NCI-H460 (cell line): ENCODE results near the gene MED25. TPM values are rescaled to one million over a fixed set of nuclear protein-coding genes. Genes with fewer than 3 reads are reported as not detected.

Source experiments
- DNase-seq: peaks from one replicate; pipeline ENCODE4 v3.0.0-alpha.2; 2016; ENCODE audit warnings: low read depth; ENCODE audit errors: extremely low read depth
- total RNA-seq: library from RNA; depleted of rRNA; stranded (reverse); fragments of >200 nt; shearing (Covaris generic); gene quantifications from 2 replicates; pipeline ENCODE4 v1.2.3, GENCODE V29; 2014

The MED25 gene
- total RNA-seq, 1 experiment from 2014 or later, result 13.4 TPM

DNA sequence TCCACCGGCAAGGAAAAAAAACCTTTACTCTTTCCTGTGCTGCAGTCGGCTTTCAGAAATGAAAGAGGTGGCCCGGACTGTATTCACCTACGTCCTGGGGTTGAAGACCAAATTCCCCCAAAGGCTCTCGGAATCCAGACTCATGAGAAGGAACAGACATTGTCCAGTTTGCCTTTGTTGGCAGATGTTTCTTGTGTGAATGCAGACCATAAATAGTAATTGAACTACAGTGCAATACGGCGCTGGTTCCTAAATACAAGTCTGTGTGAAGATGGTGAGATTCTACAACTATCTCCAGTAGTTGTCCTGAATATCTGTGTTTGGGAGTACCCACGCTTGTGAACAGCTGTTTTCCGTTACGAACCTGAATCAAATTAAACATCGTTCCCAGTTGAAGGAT is 21.6 kb downstream of the MED25 start:
- no peak for DNase-seq

DNA sequence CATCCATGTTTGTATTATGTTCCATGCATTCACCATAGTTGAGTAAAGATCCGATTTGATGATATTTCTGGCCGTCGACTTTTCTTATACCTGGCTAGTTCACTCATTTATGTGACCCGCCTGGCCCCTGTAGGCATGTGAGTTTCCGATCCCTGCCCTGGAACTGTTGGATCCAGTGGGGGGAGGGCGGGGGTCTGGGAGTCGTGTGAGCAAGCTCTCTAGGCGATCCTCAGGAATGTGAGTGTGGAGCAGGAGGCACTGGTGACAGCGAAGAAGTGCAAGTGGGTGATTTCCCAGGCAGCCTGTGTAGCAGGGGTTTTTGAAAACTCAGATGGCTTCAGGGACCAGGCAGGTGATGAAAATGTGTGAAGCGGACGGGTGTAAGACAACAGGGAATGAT is 22.2 kb downstream of the MED25 start:
- no peak for DNase-seq

- DNase-seq, result no peak
Measured at GRCh38 chr19:49840736-49841249, 22.7 kb downstream of the MED25 start.

DNA sequence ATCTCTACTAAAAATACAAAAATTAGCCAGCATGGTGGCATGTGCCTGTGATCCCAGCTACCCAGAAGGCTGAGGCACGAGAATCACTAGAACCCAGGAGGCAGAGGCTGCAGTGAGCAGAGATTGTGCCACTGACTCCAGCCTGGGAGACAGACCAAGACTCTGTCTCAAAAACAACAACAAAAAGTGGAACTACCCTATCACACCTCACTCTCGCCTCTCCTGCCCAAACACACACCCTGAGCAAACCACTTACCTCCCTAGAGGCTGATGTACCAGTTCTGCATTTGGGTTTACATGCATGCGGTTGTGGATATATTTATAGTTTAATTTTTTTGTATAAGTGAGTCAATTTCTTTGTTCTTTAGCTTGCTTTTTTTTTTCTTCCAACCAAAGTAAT is 25.2 kb downstream of the MED25 start:
- DNase-seq, result no peak

- no peak for DNase-seq
Measured at GRCh38 chr19:49844138-49845095, 26.3 kb downstream of the MED25 start.

GRCh38 chr19:49845414-49845813 is 27.3 kb downstream of the MED25 start:
- no peak for DNase-seq

DNA sequence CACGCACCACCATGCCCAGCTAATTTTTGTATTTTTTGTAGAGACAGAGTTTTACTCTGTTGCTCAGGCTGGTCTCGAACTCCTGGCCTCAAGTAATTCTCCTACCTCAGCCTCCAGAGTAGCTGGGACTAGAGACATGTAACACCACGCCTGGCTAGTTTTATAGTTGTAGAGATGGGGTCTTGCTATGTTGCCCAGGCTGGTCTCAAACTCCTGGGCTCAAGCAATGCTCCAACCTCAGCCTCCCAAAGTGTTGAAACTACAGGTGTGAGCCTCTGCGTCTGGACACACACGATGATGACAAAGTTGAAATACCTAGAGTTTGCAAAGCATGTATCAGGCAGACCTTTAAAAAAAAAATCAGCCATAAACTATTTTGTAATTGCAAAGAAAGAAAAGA is 28.3 kb downstream of the MED25 start:
- DNase-seq, result no peak

DNA sequence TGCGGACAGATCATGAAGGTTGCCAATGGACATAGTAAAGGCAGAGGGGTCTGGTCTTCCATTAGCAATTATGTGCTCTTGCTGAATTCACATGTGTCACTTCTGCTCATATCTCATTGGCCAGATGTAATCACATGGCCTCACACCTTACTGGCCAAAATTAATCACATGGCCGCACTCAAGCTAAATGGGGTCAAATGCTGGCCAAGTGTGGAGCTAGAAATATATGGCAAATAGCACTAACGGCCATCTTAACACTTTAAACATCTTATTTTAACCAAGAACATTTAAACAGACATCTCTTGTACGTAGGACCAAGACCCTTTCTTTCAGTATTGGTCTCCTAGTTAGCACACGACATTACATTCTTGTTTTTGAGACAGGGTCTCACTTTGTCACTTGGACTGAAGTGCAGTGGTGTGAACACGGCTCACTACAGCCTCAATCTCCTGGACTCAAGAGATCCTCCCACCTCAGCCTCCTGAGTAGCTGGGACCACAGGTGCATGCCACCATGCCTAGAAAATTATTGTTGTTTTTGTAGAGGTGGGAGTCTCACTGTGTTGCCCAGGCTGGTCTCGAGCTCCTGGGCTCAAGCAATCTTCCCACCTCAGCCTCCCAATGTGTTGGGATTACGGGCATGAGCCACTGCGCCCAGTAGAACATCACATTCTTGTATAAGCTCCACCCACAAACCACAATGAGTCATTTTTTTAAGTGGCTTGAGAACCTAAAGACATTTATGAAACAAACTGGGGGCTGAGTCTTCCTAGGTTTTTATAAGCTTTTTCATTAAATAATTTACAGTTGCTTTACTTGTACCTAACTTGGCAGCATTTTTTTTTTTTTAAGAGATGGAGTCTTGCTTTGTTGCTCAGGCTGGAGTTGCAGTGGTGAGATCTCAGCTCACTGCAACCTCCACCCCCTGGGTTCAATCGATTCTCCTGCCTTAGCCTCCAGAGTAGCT is 29.9 kb downstream of the MED25 start:
- no peak for DNase-seq

- no peak for DNase-seq
Measured at GRCh38 chr19:49848938-49849337, 30.8 kb downstream of the MED25 start.

GRCh38 chr19:49849433-49850220 is 31.5 kb downstream of the MED25 start:
- DNase-seq, result no peak

DNA sequence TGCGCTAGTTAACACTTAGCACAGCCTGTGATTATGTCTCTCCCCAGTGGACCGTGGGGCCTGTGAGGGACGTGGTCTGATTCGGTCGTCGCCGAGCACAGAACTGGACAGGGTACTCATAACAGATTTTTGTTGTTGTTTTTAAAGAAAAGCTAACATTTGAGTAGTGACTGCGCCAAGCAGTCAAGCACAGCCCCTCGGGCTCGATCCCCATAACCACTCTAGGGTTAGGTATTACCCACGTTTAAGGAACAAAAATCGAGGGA is 32.1 kb downstream of the MED25 start:
- no peak for DNase-seq

DNA sequence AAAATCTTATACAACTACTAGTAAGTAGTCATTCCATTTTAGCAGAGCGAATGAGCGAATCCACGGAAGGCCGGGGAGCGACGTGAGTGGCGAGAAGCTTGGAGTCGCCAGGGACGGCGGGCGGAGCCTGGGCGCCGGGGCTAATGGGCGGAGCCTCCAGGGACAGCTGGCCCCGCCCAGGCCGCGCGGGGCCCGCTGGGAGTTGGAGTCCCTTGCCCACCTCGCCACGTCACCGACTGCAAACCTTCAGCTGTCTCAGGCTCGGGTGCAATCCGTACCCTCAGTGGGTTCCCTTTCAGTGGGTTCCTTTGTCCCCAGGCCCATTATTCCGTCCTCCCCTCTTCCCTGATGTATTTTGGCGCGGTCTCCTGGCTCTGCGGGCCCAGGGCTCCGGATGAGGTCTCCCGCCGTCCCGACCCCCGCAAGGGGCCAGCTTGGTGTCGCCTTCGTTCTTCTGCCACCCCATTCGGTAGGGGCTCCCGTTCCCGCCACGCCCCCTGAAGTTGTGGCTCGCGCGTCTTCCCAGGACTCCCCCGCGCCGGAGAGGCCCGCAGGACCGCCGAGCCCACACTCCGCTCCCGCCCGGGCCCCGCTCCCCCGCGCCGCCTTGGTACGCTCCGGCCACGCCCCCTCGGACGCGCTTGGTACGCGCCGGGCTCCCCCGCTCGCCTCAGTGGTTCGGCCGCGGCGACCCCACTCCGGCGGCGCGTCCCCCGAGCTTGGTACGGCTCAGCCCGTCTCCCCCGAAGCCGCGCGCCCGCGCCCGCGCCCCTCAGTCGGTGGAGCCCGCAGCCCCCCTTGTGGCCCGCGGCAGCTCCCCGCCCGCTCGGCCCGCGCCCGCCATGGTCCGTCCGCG is 32.6 kb downstream of the MED25 start, which contains the start of gene PTOV1:
PTOV1 (plus strand) TSS at position 673 of the 856 bp plus-strand sequence.
- DNase-seq, result peak; percentile 83

GRCh38 chr19:49851456-49852259 is 33.6 kb downstream of the MED25 start:
- DNase-seq, result no peak

DNA sequence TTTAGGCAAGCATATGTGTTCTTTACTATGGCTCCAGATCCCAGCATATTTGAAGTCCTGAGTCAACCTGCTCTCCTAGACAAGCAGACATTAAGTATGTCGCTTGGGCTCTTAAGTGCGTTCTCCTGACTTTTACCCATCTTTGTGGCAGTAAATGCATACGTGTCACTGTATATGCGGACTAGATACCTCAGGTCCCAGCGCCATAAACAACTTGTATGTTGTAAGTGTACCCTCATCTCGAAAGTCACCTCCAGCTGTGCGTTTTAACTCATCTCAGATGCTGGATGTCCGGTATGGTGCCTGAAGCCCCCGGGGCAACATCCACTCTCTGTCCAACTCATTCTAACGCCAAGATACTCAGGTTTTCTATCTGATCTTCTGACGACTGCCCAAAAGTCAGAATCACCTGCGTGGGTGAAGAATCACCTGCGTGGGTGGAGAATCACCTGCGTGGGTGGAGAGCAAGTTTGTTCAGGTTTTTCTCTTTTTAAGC is 34.6 kb downstream of the MED25 start:
- no peak for DNase-seq

- DNase-seq, result no peak
Measured at GRCh38 chr19:49853852-49854377, 35.8 kb downstream of the MED25 start.

DNA sequence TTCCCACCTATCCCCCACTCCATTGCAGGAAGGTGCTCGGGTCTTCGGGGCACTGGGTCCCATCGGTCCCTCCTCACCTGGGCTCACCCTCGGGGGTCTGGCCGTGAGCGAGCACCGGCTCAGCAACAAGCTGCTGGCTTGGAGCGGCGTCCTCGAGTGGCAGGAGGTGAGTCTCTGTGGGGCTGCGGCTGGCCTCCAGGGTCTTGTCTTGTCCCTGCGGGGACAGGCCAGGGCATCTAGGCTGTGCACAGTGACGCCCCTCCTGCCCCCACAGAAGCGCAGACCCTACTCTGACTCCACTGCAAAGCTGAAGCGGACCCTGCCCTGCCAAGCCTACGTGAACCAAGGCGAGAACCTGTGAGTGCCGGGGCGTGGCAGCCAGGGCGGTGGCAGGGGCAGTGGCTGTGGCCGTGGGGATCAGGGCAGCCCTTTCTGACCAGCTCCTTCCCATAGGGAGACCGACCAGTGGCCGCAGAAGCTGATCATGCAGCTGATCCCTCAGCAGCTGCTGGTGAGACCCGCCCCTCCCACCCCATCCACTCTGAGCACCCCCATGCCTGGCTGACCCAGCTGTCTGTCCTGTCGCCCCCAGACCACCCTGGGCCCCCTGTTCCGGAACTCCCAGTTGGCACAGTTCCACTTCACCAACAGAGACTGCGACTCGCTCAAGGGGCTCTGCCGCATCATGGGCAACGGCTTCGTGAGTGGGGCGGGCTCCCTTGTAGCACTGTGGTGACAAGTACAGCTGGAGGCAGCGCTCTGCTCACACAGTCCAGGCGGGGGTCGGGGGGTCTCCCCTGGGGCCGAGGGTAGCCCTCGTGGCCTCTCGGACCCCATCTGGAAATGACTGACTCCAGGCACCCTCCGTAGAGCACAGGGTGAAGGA is 36.5 kb downstream of the MED25 start:
- no peak for DNase-seq

DNA sequence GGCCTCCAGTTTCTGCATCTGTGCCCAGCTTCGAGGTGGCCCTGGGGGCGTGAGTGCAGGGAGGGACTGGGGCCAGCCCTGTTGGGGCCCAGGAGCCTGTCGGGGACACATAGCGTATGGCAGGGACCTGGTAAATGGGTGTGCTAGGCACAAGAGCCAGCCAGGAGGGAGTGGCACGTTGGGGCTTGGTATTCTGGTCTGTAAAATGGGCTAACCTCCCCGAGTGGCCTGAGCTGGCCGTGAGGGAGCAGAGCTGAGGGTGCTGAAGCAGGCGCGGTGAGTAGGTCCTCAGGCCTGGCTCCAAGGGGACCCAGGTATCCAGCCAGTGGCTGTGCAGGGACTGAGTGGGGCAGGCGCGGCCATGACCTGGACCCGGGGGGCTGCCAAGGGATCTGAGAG is 37.2 kb downstream of the MED25 start:
- no peak for DNase-seq
